ENCODE data around the gene RIPPLY3.

Gene RIPPLY3

GRCh38 chr21:36966821-36967768 lies 39.4 kb upstream of the RIPPLY3 start:
- ChIA-PET CTCF (interaction anchor here (0.5 to 5.2 kb wide), 8 partner anchors 9 to 150 kb away, joined by 3 to 48 read pairs (median 4); no protein-coding TSS in a partner anchor), POLR2A (interaction anchor here (0.9 to 3.1 kb wide), 6 partner anchors 9 to 26 kb away, joined by 3 to 14 read pairs (median 6); no protein-coding TSS in a partner anchor)
- peak overlapping the region; percentile 80 for H3K4me3 ChIP-seq (ENCODE audit: low read depth, low read length)
- H3K9me3 ChIP-seq (ENCODE audit: control insufficient read depth, insufficient read depth, low read depth, low read length): no peaks in the 10 kb centered on the region
- no peaks in the 10 kb centered on the region; a peak in 1 of 3 replicates for H3K36me3 ChIP-seq (ENCODE audit: control insufficient read depth in 2 of 2, insufficient read depth in 1 of 2, low read length in 2 of 2)
- H3K27ac ChIP-seq (ENCODE audit: extremely low read depth, low read depth, low read length): peak overlapping the region; percentile 63
- peaks cover 8% of the 10 kb centered on the region; the same call in 1 of the 2 replicates for H3K4me1 ChIP-seq (ENCODE audit: control insufficient read depth, insufficient read depth, low read length)
- TF ChIP-seq, protein P1, sequence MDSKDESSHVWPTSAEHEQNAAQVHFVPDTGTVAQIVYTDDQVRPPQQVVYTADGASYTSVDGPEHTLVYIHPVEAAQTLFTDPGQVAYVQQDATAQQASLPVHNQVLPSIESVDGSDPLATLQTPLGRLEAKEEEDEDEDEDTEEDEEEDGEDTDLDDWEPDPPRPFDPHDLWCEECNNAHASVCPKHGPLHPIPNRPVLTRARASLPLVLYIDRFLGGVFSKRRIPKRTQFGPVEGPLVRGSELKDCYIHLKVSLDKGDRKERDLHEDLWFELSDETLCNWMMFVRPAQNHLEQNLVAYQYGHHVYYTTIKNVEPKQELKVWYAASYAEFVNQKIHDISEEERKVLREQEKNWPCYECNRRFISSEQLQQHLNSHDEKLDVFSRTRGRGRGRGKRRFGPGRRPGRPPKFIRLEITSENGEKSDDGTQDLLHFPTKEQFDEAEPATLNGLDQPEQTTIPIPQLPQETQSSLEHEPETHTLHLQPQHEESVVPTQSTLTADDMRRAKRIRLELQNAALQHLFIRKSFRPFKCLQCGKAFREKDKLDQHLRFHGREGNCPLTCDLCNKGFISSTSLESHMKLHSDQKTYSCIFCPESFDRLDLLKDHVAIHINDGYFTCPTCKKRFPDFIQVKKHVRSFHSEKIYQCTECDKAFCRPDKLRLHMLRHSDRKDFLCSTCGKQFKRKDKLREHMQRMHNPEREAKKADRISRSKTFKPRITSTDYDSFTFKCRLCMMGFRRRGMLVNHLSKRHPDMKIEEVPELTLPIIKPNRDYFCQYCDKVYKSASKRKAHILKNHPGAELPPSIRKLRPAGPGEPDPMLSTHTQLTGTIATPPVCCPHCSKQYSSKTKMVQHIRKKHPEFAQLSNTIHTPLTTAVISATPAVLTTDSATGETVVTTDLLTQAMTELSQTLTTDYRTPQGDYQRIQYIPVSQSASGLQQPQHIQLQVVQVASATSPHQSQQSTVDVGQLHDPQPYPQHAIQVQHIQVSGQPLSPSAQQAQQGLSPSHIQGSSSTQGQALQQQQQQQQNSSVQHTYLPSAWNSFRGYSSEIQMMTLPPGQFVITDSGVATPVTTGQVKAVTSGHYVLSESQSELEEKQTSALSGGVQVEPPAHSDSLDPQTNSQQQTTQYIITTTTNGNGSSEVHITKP (tag by site-specific recombination; IDR thresholded peaks at IDR 0.05): no peak
- TF ChIP-seq KLF10 (tag by site-specific recombination; IDR thresholded peaks at IDR 0.05) (no peak), ZNF132 (tag by site-specific recombination; IDR thresholded peaks at IDR 0.05; ENCODE audit: borderline replicate concordance) (no peak), ZNF169 (tag by site-specific recombination; IDR thresholded peaks at IDR 0.05) (no peak; the same call in 1 of the 2 replicates), PATZ1 (tag by site-specific recombination; IDR thresholded peaks at IDR 0.05) (peak; percentile 78), ZNF341 (tag by site-specific recombination; IDR thresholded peaks at IDR 0.05; ENCODE audit: low read depth) (peak; percentile 71), ZNF600 (tag by site-specific recombination; IDR thresholded peaks at IDR 0.05) (peak; percentile 65), EGR2 (tag by site-specific recombination; IDR thresholded peaks at IDR 0.05; ENCODE audit: low read depth) (peak; percentile 58; the same call in 1 of the 2 replicates), SP2 (tag by site-specific recombination; IDR thresholded peaks at IDR 0.05) (peak; percentile 44; the same call in 1 of the 2 replicates), ZNF24 (tag by site-specific recombination; IDR thresholded peaks at IDR 0.05) (no peak), ZFP41 (tag by site-specific recombination; IDR thresholded peaks at IDR 0.05; ENCODE audit: borderline replicate concordance) (no peak), ZNF121 (tag by site-specific recombination; IDR thresholded peaks at IDR 0.05) (no peak), SP3 (tag by site-specific recombination; IDR thresholded peaks at IDR 0.05) (peak; percentile 70), ZNF133 (tag by site-specific recombination; IDR thresholded peaks at IDR 0.05) (no peak), ZNF707 (tag by site-specific recombination; IDR thresholded peaks at IDR 0.05) (no peak), PRDM1 (tag by site-specific recombination; IDR thresholded peaks at IDR 0.05) (no peak), ZBTB1 (tag by site-specific recombination; IDR thresholded peaks at IDR 0.05) (no peak), ZNF280D (tag by site-specific recombination; IDR thresholded peaks at IDR 0.05) (no peak), ZNF404 (tag by site-specific recombination; IDR thresholded peaks at IDR 0.05) (no peak), ZXDB (tag by site-specific recombination; IDR thresholded peaks at IDR 0.05) (no peak), ZNF514 (tag by site-specific recombination; IDR thresholded peaks at IDR 0.05) (no peak), ZNF221 (tag by site-specific recombination; IDR thresholded peaks at IDR 0.05; ENCODE audit: borderline replicate concordance) (no peak), ZNF426 (tag by site-specific recombination; IDR thresholded peaks at IDR 0.05) (no peak), ZNF223 (tag by site-specific recombination; IDR thresholded peaks at IDR 0.05) (peak; percentile 49; the same call in 1 of the 2 replicates)
- TF ChIP-seq, protein P2, sequence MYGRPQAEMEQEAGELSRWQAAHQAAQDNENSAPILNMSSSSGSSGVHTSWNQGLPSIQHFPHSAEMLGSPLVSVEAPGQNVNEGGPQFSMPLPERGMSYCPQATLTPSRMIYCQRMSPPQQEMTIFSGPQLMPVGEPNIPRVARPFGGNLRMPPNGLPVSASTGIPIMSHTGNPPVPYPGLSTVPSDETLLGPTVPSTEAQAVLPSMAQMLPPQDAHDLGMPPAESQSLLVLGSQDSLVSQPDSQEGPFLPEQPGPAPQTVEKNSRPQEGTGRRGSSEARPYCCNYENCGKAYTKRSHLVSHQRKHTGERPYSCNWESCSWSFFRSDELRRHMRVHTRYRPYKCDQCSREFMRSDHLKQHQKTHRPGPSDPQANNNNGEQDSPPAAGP (tag by site-specific recombination; IDR thresholded peaks at IDR 0.05): no peak
- TF ChIP-seq, protein P3, sequence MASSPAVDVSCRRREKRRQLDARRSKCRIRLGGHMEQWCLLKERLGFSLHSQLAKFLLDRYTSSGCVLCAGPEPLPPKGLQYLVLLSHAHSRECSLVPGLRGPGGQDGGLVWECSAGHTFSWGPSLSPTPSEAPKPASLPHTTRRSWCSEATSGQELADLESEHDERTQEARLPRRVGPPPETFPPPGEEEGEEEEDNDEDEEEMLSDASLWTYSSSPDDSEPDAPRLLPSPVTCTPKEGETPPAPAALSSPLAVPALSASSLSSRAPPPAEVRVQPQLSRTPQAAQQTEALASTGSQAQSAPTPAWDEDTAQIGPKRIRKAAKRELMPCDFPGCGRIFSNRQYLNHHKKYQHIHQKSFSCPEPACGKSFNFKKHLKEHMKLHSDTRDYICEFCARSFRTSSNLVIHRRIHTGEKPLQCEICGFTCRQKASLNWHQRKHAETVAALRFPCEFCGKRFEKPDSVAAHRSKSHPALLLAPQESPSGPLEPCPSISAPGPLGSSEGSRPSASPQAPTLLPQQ (tag by site-specific recombination; IDR thresholded peaks at IDR 0.05): peak; percentile 45; the same call in 1 of the 2 replicates

Data from HEK293 (cell line).